Neural cell (in vitro differentiated cells): ENCODE results near the gene ARL15.

Experiments used
- CTCF ChIP-seq: fragments of 450-650 bp; IDR thresholded peaks from 2 replicates; pipeline ENCODE4 v1.5.1; 2014; ENCODE audit warnings: antibody characterized with exemption, mild to moderate bottlenecking, moderate library complexity; ENCODE audit not compliant: poor library complexity, severe bottlenecking
- EP300 ChIP-seq: fragments of 450-650 bp; conservative IDR thresholded peaks from 2 replicates; pipeline ENCODE4 v1.6.1; 2014; ENCODE audit warnings: antibody characterized with exemption, mild to moderate bottlenecking, moderate library complexity; ENCODE audit not compliant: poor library complexity, severe bottlenecking
- EZH2 ChIP-seq: fragments of 200-600, 300-800 bp; shearing (Covaris generic), sonication (generic); IDR thresholded peaks from 2 replicates; pipeline ENCODE4 v1.6.1; 2014; ENCODE audit warnings: antibody characterized with exemption, low read length, borderline replicate concordance, mild to moderate bottlenecking; ENCODE audit not compliant: insufficient read depth, poor library complexity, severe bottlenecking
- RAD21 ChIP-seq: fragments of 450-650 bp; conservative IDR thresholded peaks from 2 replicates; pipeline ENCODE4 v1.6.1; 2014; ENCODE audit warnings: antibody characterized with exemption, mild to moderate bottlenecking, moderate library complexity

DNA sequence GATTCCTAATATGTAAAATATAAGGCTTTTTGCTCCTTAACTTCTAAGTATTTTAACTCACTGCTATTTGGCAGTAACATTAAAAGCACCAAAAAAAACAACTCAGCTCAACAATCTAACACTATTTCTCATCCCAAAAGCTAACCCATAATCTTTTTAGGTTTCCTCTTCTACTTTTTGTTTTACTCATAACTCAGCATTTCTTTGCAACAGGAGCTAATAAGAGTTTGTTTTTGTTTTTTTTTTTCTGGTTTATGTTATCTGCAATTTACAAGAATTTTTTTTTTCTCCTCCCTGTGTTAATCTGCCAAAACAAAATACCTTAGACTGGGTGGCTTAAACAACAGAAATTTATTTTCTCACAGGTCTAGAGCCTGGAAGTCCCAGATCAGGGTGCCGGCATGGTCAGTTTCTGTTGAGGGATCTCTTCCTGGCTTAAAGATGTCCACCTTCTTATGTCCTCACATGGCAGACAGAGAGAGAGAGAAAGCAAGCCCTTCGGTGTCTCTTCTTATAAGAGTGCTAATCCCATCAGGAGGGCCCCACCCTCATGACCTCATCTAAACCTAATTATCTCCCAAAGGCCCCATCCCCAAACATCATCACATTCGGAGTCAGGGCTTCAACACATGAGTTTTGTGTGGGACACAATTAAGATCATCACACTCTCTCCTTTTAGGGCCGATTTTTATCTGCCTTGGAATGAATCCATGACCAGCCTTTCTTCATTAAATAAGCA, 31.2 kb downstream of the ARL15 start:
- no peak for TF ChIP-seq RAD21
- no peak for TF ChIP-seq CTCF
- no peak for TF ChIP-seq EP300
- no peak for TF ChIP-seq EZH2
